Myocyte (in vitro differentiated cells): ENCODE data around the gene TGFBR2. TPM values are rescaled to one million over a fixed set of nuclear protein-coding genes. Genes with fewer than 3 reads are reported as not detected.
"Not testable (repeated sequence)": the region's sequence is repeated elsewhere in the genome, so short reads cannot be mapped to it uniquely, and the experiment has no call there.

Source experiments
- DNase-seq: peaks from one replicate; pipeline ENCODE4 v3.0.0-alpha.2; 2012; ENCODE audit warnings: low read depth
- total RNA-seq: library from RNA; depleted of rRNA; stranded (reverse); fragments of >200 nt; gene quantifications from 2 replicates; pipeline ENCODE4 v1.2.3, GENCODE V29; 2014

Gene TGFBR2
- total RNA-seq, 1 donor from 2014 or later = 106 TPM

GRCh38 chr3:30655187-30655812 lies 48.9 kb downstream of the TGFBR2 start:
- DNase-seq = peak; percentile 66

- DNase-seq = no peak
Measured at GRCh38 chr3:30656624-30657141, 50.3 kb downstream of the TGFBR2 start.

GRCh38 chr3:30657914-30658313 lies 51.5 kb downstream of the TGFBR2 start:
- peak; percentile 33 for DNase-seq

GRCh38 chr3:30658328-30659052 lies 52.1 kb downstream of the TGFBR2 start:
- DNase-seq = peak; percentile 47

- DNase-seq = peak; percentile 78
Measured at GRCh38 chr3:30659270-30660130, 53.1 kb downstream of the TGFBR2 start.

- DNase-seq = no peak
Measured at GRCh38 chr3:30660136-30660535, 53.7 kb downstream of the TGFBR2 start.

- no peak for DNase-seq
Measured at GRCh38 chr3:30660656-30661055, 54.3 kb downstream of the TGFBR2 start.

- no peak for DNase-seq
Measured at GRCh38 chr3:30661098-30661873, 54.9 kb downstream of the TGFBR2 start.

GRCh38 chr3:30662836-30663235 lies 56.4 kb downstream of the TGFBR2 start:
- DNase-seq = no peak

GRCh38 chr3:30663533-30664241 lies 57.3 kb downstream of the TGFBR2 start:
- DNase-seq = no peak

GRCh38 chr3:30664459-30664858 lies 58.1 kb downstream of the TGFBR2 start:
- DNase-seq = no peak

- DNase-seq = no peak
Measured at GRCh38 chr3:30664884-30665283, 58.5 kb downstream of the TGFBR2 start.

- no peak for DNase-seq
Measured at GRCh38 chr3:30665539-30665938, 59.1 kb downstream of the TGFBR2 start.

GRCh38 chr3:30666572-30667279 lies 60.3 kb downstream of the TGFBR2 start:
- DNase-seq = no peak

- peak; percentile 62 for DNase-seq
Measured at GRCh38 chr3:30667280-30667651, 60.9 kb downstream of the TGFBR2 start.

GRCh38 chr3:30668051-30668609 lies 61.7 kb downstream of the TGFBR2 start:
- DNase-seq = no peak

GRCh38 chr3:30669360-30669934 lies 63.0 kb downstream of the TGFBR2 start:
- DNase-seq = not testable (repeated sequence)

- no peak for DNase-seq
Measured at GRCh38 chr3:30670292-30670691, 63.9 kb downstream of the TGFBR2 start.
